SU-DHL-6 (cell line): ENCODE results near the gene DSTYK.

ENCODE experiments used
- EZH2phosphoT487 ChIP-seq: fragments of 200-600 bp; sonication (generic), shearing (Covaris generic); conservative IDR thresholded peaks from 2 replicates; pipeline ENCODE4 v1.6.1; 2018; ENCODE audit warnings: mild to moderate bottlenecking, antibody characterized with exemption, low read length, moderate library complexity, mixed read lengths
- TF ChIP-seq, protein P1 (sequence below): fragments of 200-600 bp; sonication (generic); IDR thresholded peaks from one replicate; pipeline ENCODE4 v1.5.1; 2017; ENCODE audit warnings: antibody characterized with exemption, mild to moderate bottlenecking, low read length, moderate library complexity; ENCODE audit not compliant: insufficient read depth, poor library complexity, severe bottlenecking

DNA sequence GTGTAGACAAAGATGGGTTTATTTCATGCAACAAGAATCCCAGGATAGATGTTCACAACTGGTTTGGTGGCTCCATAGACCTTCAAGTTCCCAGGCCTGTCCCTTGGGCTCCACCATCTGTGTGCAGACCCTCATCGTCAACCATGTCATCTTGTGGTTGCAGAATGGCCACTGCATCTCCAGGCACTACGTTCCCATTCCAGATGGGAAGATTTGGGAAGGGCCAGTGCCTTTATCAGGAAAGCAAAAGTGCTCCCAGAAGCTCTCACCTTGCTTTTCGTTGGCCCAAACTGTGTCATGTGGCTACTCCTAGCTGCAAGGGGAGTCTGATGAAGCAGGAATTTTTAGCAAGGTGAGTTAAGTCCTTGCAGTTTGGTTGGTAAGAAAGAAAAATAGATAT is 29.1 kb upstream of the DSTYK start:
- TF ChIP-seq, protein P1, sequence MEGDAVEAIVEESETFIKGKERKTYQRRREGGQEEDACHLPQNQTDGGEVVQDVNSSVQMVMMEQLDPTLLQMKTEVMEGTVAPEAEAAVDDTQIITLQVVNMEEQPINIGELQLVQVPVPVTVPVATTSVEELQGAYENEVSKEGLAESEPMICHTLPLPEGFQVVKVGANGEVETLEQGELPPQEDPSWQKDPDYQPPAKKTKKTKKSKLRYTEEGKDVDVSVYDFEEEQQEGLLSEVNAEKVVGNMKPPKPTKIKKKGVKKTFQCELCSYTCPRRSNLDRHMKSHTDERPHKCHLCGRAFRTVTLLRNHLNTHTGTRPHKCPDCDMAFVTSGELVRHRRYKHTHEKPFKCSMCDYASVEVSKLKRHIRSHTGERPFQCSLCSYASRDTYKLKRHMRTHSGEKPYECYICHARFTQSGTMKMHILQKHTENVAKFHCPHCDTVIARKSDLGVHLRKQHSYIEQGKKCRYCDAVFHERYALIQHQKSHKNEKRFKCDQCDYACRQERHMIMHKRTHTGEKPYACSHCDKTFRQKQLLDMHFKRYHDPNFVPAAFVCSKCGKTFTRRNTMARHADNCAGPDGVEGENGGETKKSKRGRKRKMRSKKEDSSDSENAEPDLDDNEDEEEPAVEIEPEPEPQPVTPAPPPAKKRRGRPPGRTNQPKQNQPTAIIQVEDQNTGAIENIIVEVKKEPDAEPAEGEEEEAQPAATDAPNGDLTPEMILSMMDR, result no peak
- TF ChIP-seq EZH2phosphoT487, result no peak
